Osteocyte (in vitro differentiated cells): ENCODE data around the gene MPL. TPM values are rescaled to one million over a fixed set of nuclear protein-coding genes. Genes with fewer than 3 reads are reported as not detected.

Experiments used
- DNase-seq: peaks from one replicate; pipeline ENCODE4 v3.0.0; 2021; ENCODE audit warnings: mixed read lengths; ENCODE audit not compliant: unreplicated experiment; ENCODE audit errors: extremely low spot score
- H3K27ac Mint-ChIP-seq: one replicate; pipeline ENCODE4 v1.8.0; 2021; ENCODE audit warnings: mild to moderate bottlenecking, mixed read lengths; ENCODE audit not compliant: unreplicated experiment
- H3K27me3 Mint-ChIP-seq: one replicate; pipeline ENCODE4 v1.8.0; 2021; ENCODE audit warnings: mixed read lengths; ENCODE audit not compliant: unreplicated experiment
- H3K36me3 Mint-ChIP-seq: one replicate; pipeline ENCODE4 v1.8.0; 2021; ENCODE audit warnings: mixed read lengths; ENCODE audit not compliant: unreplicated experiment
- H3K4me1 Mint-ChIP-seq: one replicate; pipeline ENCODE4 v1.8.0; 2021; ENCODE audit warnings: mixed read lengths; ENCODE audit not compliant: unreplicated experiment
- H3K4me3 Mint-ChIP-seq: one replicate; pipeline ENCODE4 v1.8.0; 2021; ENCODE audit warnings: mild to moderate bottlenecking, moderate library complexity, mixed read lengths; ENCODE audit not compliant: unreplicated experiment
- H3K9me3 Mint-ChIP-seq: one replicate; pipeline ENCODE4 v1.8.0; 2021; ENCODE audit warnings: mixed read lengths; ENCODE audit not compliant: unreplicated experiment
- total RNA-seq: library from RNA; stranded (reverse); gene quantifications from 2 replicates; pipeline ENCODE4 v1.2.1, GENCODE V29; 2021
- TF ChIP-seq, protein P1 (sequence below): fragments of 200-600 bp; sonication (generic); IDR thresholded peaks from 2 replicates; pipeline ENCODE4 v1.5.0; 2021; ENCODE audit warnings: antibody characterized with exemption, mild to moderate bottlenecking, moderate library complexity

The MPL gene
- total RNA-seq, 1 donor from 2014 or later: not detected

DNA sequence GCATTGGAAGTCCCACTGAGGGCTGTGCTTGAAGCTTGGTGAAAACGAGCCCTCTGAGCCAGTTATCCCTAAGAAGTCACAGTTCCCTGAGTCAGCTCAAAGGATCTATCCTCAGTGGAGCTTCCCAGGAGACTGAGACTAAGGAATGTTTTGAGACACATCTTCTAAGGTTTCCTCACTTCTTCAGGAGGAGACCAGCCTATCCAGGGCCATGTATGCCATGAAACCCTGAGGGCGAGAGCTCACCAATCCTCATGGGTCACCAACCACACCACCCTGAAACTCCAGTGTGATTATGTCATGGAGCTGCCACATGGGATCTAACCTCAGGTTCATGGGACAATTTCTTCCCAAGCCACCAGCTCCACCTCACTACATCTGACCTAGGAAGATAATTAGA, 44.4 kb upstream of the MPL start:
- Mint-ChIP-seq H3K4me3 (no peak overlapping the region), H3K9me3 (no peaks in the 10 kb centered on the region), H3K27me3 (peaks cover 5% of the 10 kb centered on the region), H3K36me3 (no peaks in the 10 kb centered on the region), H3K4me1 (peaks cover 35% of the 10 kb centered on the region), H3K27ac (no peak overlapping the region)
- TF ChIP-seq, protein P1, sequence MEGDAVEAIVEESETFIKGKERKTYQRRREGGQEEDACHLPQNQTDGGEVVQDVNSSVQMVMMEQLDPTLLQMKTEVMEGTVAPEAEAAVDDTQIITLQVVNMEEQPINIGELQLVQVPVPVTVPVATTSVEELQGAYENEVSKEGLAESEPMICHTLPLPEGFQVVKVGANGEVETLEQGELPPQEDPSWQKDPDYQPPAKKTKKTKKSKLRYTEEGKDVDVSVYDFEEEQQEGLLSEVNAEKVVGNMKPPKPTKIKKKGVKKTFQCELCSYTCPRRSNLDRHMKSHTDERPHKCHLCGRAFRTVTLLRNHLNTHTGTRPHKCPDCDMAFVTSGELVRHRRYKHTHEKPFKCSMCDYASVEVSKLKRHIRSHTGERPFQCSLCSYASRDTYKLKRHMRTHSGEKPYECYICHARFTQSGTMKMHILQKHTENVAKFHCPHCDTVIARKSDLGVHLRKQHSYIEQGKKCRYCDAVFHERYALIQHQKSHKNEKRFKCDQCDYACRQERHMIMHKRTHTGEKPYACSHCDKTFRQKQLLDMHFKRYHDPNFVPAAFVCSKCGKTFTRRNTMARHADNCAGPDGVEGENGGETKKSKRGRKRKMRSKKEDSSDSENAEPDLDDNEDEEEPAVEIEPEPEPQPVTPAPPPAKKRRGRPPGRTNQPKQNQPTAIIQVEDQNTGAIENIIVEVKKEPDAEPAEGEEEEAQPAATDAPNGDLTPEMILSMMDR: no peak
- DNase-seq: no peak

DNA sequence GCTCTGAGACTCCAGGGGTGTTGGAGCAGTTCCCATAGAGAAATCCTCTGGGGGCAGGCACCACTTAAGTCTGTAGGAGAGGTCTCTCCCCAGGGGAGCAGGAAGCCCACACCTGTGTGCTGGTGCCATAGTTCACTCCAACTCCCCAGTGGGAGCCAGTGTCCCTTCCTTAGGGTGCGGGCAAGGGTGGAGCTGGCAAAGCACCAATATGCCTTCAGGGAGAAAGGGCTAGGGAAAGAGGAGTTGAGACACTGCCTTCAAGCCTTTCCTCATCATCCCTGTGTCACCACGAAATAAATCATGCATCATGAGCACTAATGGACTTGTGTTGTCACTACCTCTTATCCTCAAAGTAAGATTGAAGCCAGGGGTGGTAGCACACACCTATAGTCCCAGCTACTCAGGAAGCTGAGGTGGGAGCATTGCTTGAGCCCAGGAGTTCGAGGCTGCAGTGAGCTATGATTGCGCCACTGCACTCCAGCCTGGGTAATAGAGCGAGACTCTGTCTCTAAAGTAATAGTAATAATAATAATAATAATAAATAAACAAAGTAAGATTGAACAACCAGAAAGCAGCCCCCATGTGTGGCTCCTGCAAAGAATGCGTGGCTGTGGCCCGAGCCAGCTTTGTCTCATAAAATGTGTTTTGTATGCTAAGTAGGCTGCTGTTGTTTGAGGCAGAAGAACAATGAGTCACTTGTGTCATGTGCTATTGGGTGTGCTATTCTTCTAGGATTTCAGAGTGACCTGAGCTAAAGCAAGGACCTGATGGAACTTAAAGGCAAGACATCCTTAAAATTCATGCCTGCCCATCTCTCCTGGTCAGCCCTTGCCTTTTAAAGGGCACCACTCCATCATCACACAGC, 43.5 kb upstream of the MPL start:
- H3K9me3 Mint-ChIP-seq: no peaks in the 10 kb centered on the region
- H3K27me3 Mint-ChIP-seq: no peaks in the 10 kb centered on the region
- DNase-seq: no peak
- no peaks in the 10 kb centered on the region for H3K36me3 Mint-ChIP-seq
- H3K4me3 Mint-ChIP-seq: no peak overlapping the region
- H3K4me1 Mint-ChIP-seq: peaks cover 35% of the 10 kb centered on the region
- TF ChIP-seq, protein P1: no peak
- no peak overlapping the region for H3K27ac Mint-ChIP-seq

DNA sequence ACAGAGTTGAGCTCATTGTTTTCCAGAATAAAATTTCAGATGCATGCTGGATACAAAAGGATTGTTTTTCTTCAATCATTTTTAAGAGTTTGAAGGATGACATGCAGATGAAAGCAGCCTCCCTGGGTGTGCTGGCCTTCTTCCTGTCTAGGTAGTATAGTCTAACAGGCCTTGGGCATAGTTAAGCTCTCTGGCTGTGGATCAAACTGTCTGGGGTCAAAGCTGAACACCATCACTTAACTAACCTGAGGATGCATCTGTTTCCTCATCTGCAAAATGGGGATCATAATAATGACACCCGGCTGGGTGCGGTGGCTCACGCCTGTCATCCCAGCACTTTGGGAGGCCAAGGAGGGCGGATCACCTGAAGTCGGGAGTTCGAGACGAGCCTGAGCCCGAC, 42.9 kb upstream of the MPL start:
- DNase-seq: no peak
- no peaks in the 10 kb centered on the region for H3K27me3 Mint-ChIP-seq
- H3K27ac Mint-ChIP-seq: no peak overlapping the region
- H3K4me3 Mint-ChIP-seq: no peak overlapping the region
- no peaks in the 10 kb centered on the region for H3K36me3 Mint-ChIP-seq
- no peaks in the 10 kb centered on the region for H3K9me3 Mint-ChIP-seq
- TF ChIP-seq, protein P1: no peak
- H3K4me1 Mint-ChIP-seq: peaks cover 35% of the 10 kb centered on the region

DNA sequence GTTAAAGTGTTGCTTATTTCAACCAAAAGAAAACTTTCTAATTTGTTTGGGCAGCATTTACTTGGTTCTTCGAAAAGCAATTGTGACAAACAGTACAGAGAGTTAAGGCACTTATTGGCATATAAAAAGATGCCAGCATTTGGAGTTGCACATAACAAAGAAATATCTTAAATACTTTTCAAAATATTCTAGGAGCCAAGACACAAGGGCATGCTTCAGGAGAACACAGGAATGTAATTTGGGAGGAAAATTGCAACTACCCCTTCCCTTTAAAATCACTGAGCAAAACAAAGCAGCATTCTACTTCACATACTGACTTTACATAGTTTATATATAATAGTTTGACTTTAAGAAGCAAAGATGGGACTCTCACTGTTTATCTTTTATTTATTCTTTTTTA, 41.4 kb upstream of the MPL start:
- H3K9me3 Mint-ChIP-seq: no peaks in the 10 kb centered on the region
- DNase-seq: no peak
- peak overlapping the region; percentile 48 for H3K27ac Mint-ChIP-seq
- H3K4me3 Mint-ChIP-seq: no peak overlapping the region
- TF ChIP-seq, protein P1: no peak
- H3K27me3 Mint-ChIP-seq: no peaks in the 10 kb centered on the region
- H3K36me3 Mint-ChIP-seq: no peaks in the 10 kb centered on the region
- peaks cover 35% of the 10 kb centered on the region for H3K4me1 Mint-ChIP-seq

DNA sequence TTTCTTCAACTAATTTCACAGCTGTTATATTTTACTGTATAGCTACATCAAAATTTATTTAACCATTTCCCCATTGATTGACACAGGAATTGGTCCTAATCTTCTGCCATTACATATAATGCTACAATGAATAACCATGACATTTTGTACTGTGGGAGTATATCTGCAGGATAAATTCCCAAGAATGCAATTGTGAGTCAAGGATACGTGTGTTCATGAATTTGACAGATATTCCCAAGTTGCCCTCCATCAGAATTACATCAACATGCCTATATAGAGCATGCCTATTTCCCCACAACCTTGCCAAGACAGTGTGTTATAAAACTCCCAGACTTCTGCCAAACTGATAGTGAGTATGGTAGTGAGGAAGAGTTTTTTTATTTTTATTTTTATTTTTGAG, 39.6 kb upstream of the MPL start:
- H3K27me3 Mint-ChIP-seq: no peaks in the 10 kb centered on the region
- no peak overlapping the region for H3K27ac Mint-ChIP-seq
- H3K36me3 Mint-ChIP-seq: no peaks in the 10 kb centered on the region
- peaks cover 33% of the 10 kb centered on the region for H3K4me1 Mint-ChIP-seq
- DNase-seq: no peak
- no peaks in the 10 kb centered on the region for H3K9me3 Mint-ChIP-seq
- TF ChIP-seq, protein P1: no peak
- no peak overlapping the region for H3K4me3 Mint-ChIP-seq
